Cardiac muscle cell (in vitro differentiated cells and primary cell): Measurements from ENCODE around the gene SLC9A3. TPM values are rescaled to one million over a fixed set of nuclear protein-coding genes. Genes with fewer than 3 reads are reported as not detected.

ENCODE experiments used
- DNase-seq, 2 donors: peaks; one replicate each; pipeline versions ENCODE4 v3.0.0 to v3.0.0-alpha.2; 2010 to 2017; ENCODE audit warnings: low read depth in 1 of 2, low spot score in 1 of 2
- H3K27ac ChIP-seq: fragments of 200-600 bp; sonication (generic); 2 replicates; pipeline ENCODE4 v1.5.1; 2016
- H3K27me3 ChIP-seq: fragments of 200-600 bp; sonication (generic); 2 replicates; pipeline ENCODE4 v1.6.0; 2016; ENCODE audit warnings: control low read depth
- H3K36me3 ChIP-seq: fragments of 200-600 bp; sonication (generic); 2 replicates; pipeline ENCODE4 v1.5.1; 2016; ENCODE audit warnings: control low read depth
- H3K4me1 ChIP-seq: fragments of 200-600 bp; sonication (generic); 2 replicates; pipeline ENCODE4 v1.8.1; 2017; ENCODE audit warnings: low read depth, mild to moderate bottlenecking, mixed run types
- H3K4me3 ChIP-seq: fragments of 200-600 bp; sonication (generic); 2 replicates; pipeline ENCODE4 v1.5.1; 2016; ENCODE audit warnings: mild to moderate bottlenecking
- H3K9me3 ChIP-seq: fragments of 200-600 bp; sonication (generic); 2 replicates; pipeline ENCODE4 v1.5.1; 2017; ENCODE audit warnings: low read depth, mild to moderate bottlenecking, control low read depth
- CTCF ChIP-seq: IDR thresholded peaks from 2 replicates; pipeline ENCODE4 v1.5.1; 2012; ENCODE audit warnings: low read depth, mild to moderate bottlenecking, low read length
- polyA plus RNA-seq: library from polyadenylated mRNA; unstranded; fragments of >200 nt; fragmentation: Nextera tagmentation; extraction: Ambion mirVana; gene quantifications from 2 replicates; pipeline ENCODE4 v1.2.1, GENCODE V29; 2016
- total RNA-seq: library from RNA; depleted of rRNA; stranded (reverse); fragments of >200 nt; gene quantifications from 2 replicates; pipeline ENCODE4 v1.2.3, GENCODE V29; 2016

Gene SLC9A3
- total and polyA plus RNA-seq, 2 experiments from 2014 or later, result 4.8 to 15.3 TPM

GRCh38 chr5:493758-494157 lies 30.5 kb downstream of the SLC9A3 start:
- Histone ChIP-seq H3K27me3 (peaks cover 64% of the 10 kb centered on the region), H3K4me1 (no peaks in the 10 kb centered on the region), H3K27ac (no peak overlapping the region), H3K4me3 (no peak overlapping the region), H3K9me3 (no peaks in the 10 kb centered on the region), H3K36me3 (no peaks in the 10 kb centered on the region)
- no peak for DNase-seq
- TF ChIP-seq CTCF, result no peak

- Histone ChIP-seq H3K4me3 (no peak overlapping the region), H3K27me3 (peaks cover 59% of the 10 kb centered on the region), H3K27ac (no peak overlapping the region), H3K36me3 (no peaks in the 10 kb centered on the region), H3K9me3 (no peaks in the 10 kb centered on the region), H3K4me1 (no peaks in the 10 kb centered on the region)
- peak in 1 of 2 donors; percentile 23 for DNase-seq
- TF ChIP-seq CTCF, result no peak
Observed at GRCh38 chr5:493119-493701, 31.0 kb downstream of the SLC9A3 start.

- H3K27ac ChIP-seq, result no peak overlapping the region
- no peaks in the 10 kb centered on the region for H3K4me1 ChIP-seq
- no peak for DNase-seq
- H3K9me3 ChIP-seq, result no peaks in the 10 kb centered on the region
- H3K36me3 ChIP-seq, result no peaks in the 10 kb centered on the region
- H3K27me3 ChIP-seq, result peaks cover 53% of the 10 kb centered on the region
- H3K4me3 ChIP-seq, result no peak overlapping the region
- TF ChIP-seq CTCF, result no peak
Observed at GRCh38 chr5:492314-492893, 31.8 kb downstream of the SLC9A3 start.

GRCh38 chr5:491856-492155 lies 32.4 kb downstream of the SLC9A3 start:
- H3K27me3 ChIP-seq, result peaks cover 47% of the 10 kb centered on the region
- TF ChIP-seq CTCF, result no peak
- H3K27ac ChIP-seq, result no peak overlapping the region

GRCh38 chr5:491119-491855 lies 33.0 kb downstream of the SLC9A3 start:
- Histone ChIP-seq H3K4me1 (no peaks in the 10 kb centered on the region), H3K36me3 (no peaks in the 10 kb centered on the region), H3K27me3 (peaks cover 42% of the 10 kb centered on the region), H3K4me3 (no peak overlapping the region), H3K9me3 (no peaks in the 10 kb centered on the region), H3K27ac (no peak overlapping the region)
- TF ChIP-seq CTCF, result no peak
- no peak for DNase-seq

More at GRCh38 chr5:491856-492155, 32.4 kb downstream of the SLC9A3 start:
- no peaks in the 10 kb centered on the region for H3K9me3 ChIP-seq
- no peak overlapping the region for H3K4me3 ChIP-seq
- no peaks in the 10 kb centered on the region for H3K4me1 ChIP-seq
- no peaks in the 10 kb centered on the region for H3K36me3 ChIP-seq
- DNase-seq, result no peak
